Measurements from ENCODE around the gene INHBE.
"Not testable (repeated sequence)": the region's sequence is repeated elsewhere in the genome, so short reads cannot be mapped to it uniquely, and the experiment has no call there.

Gene INHBE

GRCh38 chr12:57476993-57477709 lies 22.0 kb downstream of the INHBE start:
- DNase-seq: no peak

- DNase-seq: no peak
These were observed 22.9 kb downstream of the INHBE start for GRCh38 chr12:57477710-57478681.

- no peak for DNase-seq
These were observed 23.9 kb downstream of the INHBE start for GRCh38 chr12:57479043-57479375.

- DNase-seq: no peak
These were observed 24.4 kb downstream of the INHBE start, which contains the start of gene ARHGAP9 for GRCh38 chr12:57479376-57480115. ARHGAP9 (minus strand) TSS chr12:57479866; CDS start chr12:57479406, 460 bp downstream.

GRCh38 chr12:57481671-57482070 lies 26.6 kb downstream of the INHBE start:
- DNase-seq: no peak

- DNase-seq: no peak
These were observed 28.4 kb downstream of the INHBE start for GRCh38 chr12:57483466-57483865.

GRCh38 chr12:57485695-57486094 lies 30.6 kb downstream of the INHBE start:
- DNase-seq: no peak

- no peak for DNase-seq
These were observed 32.0 kb downstream of the INHBE start for GRCh38 chr12:57487055-57487596.

- DNase-seq: peak; percentile 94
These were observed 32.7 kb downstream of the INHBE start, which contains the start of gene MARS1 for GRCh38 chr12:57487597-57488401. MARS1 (plus strand) TSS chr12:57488068; CDS start chr12:57488091, 23 bp downstream.

- DNase-seq: no peak
These were observed 33.5 kb downstream of the INHBE start for GRCh38 chr12:57488402-57489156.

- DNase-seq: no peak
These were observed 34.1 kb downstream of the INHBE start for GRCh38 chr12:57489157-57489641.

- DNase-seq: no peak
These were observed 35.0 kb downstream of the INHBE start for GRCh38 chr12:57490126-57490525.

- no peak for DNase-seq
These were observed 36.5 kb downstream of the INHBE start for GRCh38 chr12:57491393-57492280.

- not testable (repeated sequence) for DNase-seq
These were observed 40.1 kb downstream of the INHBE start for GRCh38 chr12:57495051-57495701.

GRCh38 chr12:57496822-57497221 lies 41.7 kb downstream of the INHBE start:
- DNase-seq: no peak

GRCh38 chr12:57497223-57498131 lies 42.4 kb downstream of the INHBE start:
- no peak for DNase-seq

- DNase-seq: no peak
These were observed 43.0 kb downstream of the INHBE start for GRCh38 chr12:57498132-57498502.

- no peak for DNase-seq
These were observed 43.5 kb downstream of the INHBE start for GRCh38 chr12:57498571-57498970.

All from right forelimb (tissue), 1 donor.